Measurements from ENCODE around the gene FBXL14. TPM values are rescaled to one million over a fixed set of nuclear protein-coding genes. Genes with fewer than 3 reads are reported as not detected.

FBXL14 gene
- total RNA-seq, 1 experiment from 2014 or later: 23.6 TPM

GRCh38 chr12:1583421-1584078 lies 10.8 kb downstream of the FBXL14 start:
- peaks cover 3% of the 10 kb centered on the region for H3K4me1 Mint-ChIP-seq (ENCODE audit: low read depth, unreplicated experiment)
- intact Hi-C loops (cut with micrococcal nuclease; ENCODE audit: unreplicated experiment): loop anchor here (2.0 to 10.0 kb wide), 3 partner anchors 65 to 636 kb away; partner anchors contain the start of gene RAD52
- H3K4me3 Mint-ChIP-seq (ENCODE audit: unreplicated experiment): no peak overlapping the region
- no TSS peak for BruUV-seq (replicated peaks)
- no peak overlapping the region for H3K4me3 ChIP-seq (ENCODE audit: low read depth, low read length)
- no peaks in the 10 kb centered on the region for H3K36me3 ChIP-seq (ENCODE audit: control insufficient read depth, insufficient read depth, low read length)
- no peaks in the 10 kb centered on the region for H3K27me3 Mint-ChIP-seq (ENCODE audit: insufficient read depth, unreplicated experiment)
- H3K9me3 Mint-ChIP-seq (ENCODE audit: unreplicated experiment): no peaks in the 10 kb centered on the region
- H3K36me3 Mint-ChIP-seq (ENCODE audit: insufficient read depth, unreplicated experiment): peaks cover under 1% of the 10 kb centered on the region
- POLR2A ChIA-PET: interaction anchor here (0.6 to 1.4 kb wide), 2 partner anchors 51 to 593 kb away, joined by 3 to 5 read pairs; partner anchors contain the start of gene ERC1
- H3K9me3 ChIP-seq: no peaks in the 10 kb centered on the region
- CTCF ChIA-PET: interaction anchor here (0.5 to 3.2 kb wide), 17 partner anchors 8 to 1081 kb away, joined by 3 to 91 read pairs (median 4); no protein-coding TSS in a partner anchor
- no peak overlapping the region for H3K27ac Mint-ChIP-seq (ENCODE audit: unreplicated experiment)
- no peaks in the 10 kb centered on the region for H3K27me3 ChIP-seq (replicated peaks; ENCODE audit: control insufficient read depth, insufficient read depth, low read length)
- peak; percentile 82 to 87 for DNase-seq
- H3K4me1 ChIP-seq: no peaks in the 10 kb centered on the region
- peak; percentile 88 to 99 for TF ChIP-seq CTCF (IDR thresholded peaks at IDR 0.05; ENCODE audit: insufficient read depth in 1 of 2, low read depth in 1 of 2, low read length in 1 of 2, severe bottlenecking in 1 of 2, unreplicated experiment in 1 of 2)

GRCh38 chr12:1582709-1583050 lies 11.7 kb downstream of the FBXL14 start:
- Histone ChIP-seq H3K36me3 (ENCODE audit: control insufficient read depth, insufficient read depth, low read length) (no peaks in the 10 kb centered on the region), H3K27me3 (replicated peaks; ENCODE audit: control insufficient read depth, insufficient read depth, low read length) (no peaks in the 10 kb centered on the region), H3K4me3 (ENCODE audit: low read depth, low read length) (no peak overlapping the region), H3K4me1 (no peaks in the 10 kb centered on the region), H3K9me3 (no peaks in the 10 kb centered on the region)
- H3K27me3 Mint-ChIP-seq (ENCODE audit: insufficient read depth, unreplicated experiment): no peaks in the 10 kb centered on the region
- no peaks in the 10 kb centered on the region for H3K4me1 Mint-ChIP-seq (ENCODE audit: low read depth, unreplicated experiment)
- ChIA-PET POLR2A (interaction anchor here (1.4 kb wide), 1 partner anchor 592 kb away, joined by 3 read pairs; the partner anchor contains the start of gene ERC1), CTCF (interaction anchor here (0.5 to 3.2 kb wide), 9 partner anchors 10 to 1080 kb away, joined by 3 to 91 read pairs (median 5); no protein-coding TSS in a partner anchor)
- no peak overlapping the region for H3K27ac Mint-ChIP-seq (ENCODE audit: unreplicated experiment)
- DNase-seq: no peak
- no peaks in the 10 kb centered on the region for H3K36me3 Mint-ChIP-seq (ENCODE audit: insufficient read depth, unreplicated experiment)
- no peaks in the 10 kb centered on the region for H3K9me3 Mint-ChIP-seq (ENCODE audit: unreplicated experiment)
- H3K4me3 Mint-ChIP-seq (ENCODE audit: unreplicated experiment): no peak overlapping the region
- intact Hi-C loops (cut with micrococcal nuclease; ENCODE audit: unreplicated experiment): loop anchor here (2.0 to 10.0 kb wide), 3 partner anchors 64 to 635 kb away; partner anchors contain the start of gene RAD52
- no peak for TF ChIP-seq CTCF (IDR thresholded peaks at IDR 0.05; ENCODE audit: insufficient read depth in 1 of 2, low read depth in 1 of 2, low read length in 1 of 2, severe bottlenecking in 1 of 2, unreplicated experiment in 1 of 2)
- BruUV-seq (replicated peaks): no TSS peak

GRCh38 chr12:1581973-1582708 lies 12.2 kb downstream of the FBXL14 start:
- ChIA-PET CTCF (interaction anchor here (1.6 to 3.2 kb wide), 3 partner anchors 24 to 1006 kb away, joined by 4 to 91 read pairs (median 15); no protein-coding TSS in a partner anchor), POLR2A (interaction anchor here (0.7 kb wide), 1 partner anchor 156 kb away, joined by 3 read pairs; no protein-coding TSS in a partner anchor)
- H3K9me3 ChIP-seq: no peaks in the 10 kb centered on the region
- BruUV-seq (replicated peaks): no TSS peak
- Mint-ChIP-seq H3K9me3 (ENCODE audit: unreplicated experiment) (no peaks in the 10 kb centered on the region), H3K27me3 (ENCODE audit: insufficient read depth, unreplicated experiment) (no peaks in the 10 kb centered on the region), H3K4me3 (ENCODE audit: unreplicated experiment) (no peak overlapping the region), H3K36me3 (ENCODE audit: insufficient read depth, unreplicated experiment) (no peaks in the 10 kb centered on the region), H3K4me1 (ENCODE audit: low read depth, unreplicated experiment) (no peaks in the 10 kb centered on the region), H3K27ac (ENCODE audit: unreplicated experiment) (no peak overlapping the region)
- no peak for DNase-seq
- H3K4me3 ChIP-seq (ENCODE audit: low read depth, low read length): no peak overlapping the region
- peaks cover 5% of the 10 kb centered on the region for H3K4me1 ChIP-seq
- H3K36me3 ChIP-seq (ENCODE audit: control insufficient read depth, insufficient read depth, low read length): no peaks in the 10 kb centered on the region
- intact Hi-C loops (cut with micrococcal nuclease; ENCODE audit: unreplicated experiment): loop anchor here (2.0 to 10.0 kb wide), 3 partner anchors 63 to 635 kb away; partner anchors contain the start of gene RAD52
- no peaks in the 10 kb centered on the region for H3K27me3 ChIP-seq (replicated peaks; ENCODE audit: control insufficient read depth, insufficient read depth, low read length)
- no peak for TF ChIP-seq CTCF (IDR thresholded peaks at IDR 0.05; ENCODE audit: insufficient read depth in 1 of 2, low read depth in 1 of 2, low read length in 1 of 2, severe bottlenecking in 1 of 2, unreplicated experiment in 1 of 2)

Measured in Caco-2 (cell line).